GM12891 (cell line): Measurements from ENCODE around the gene PPP1R1B.

Experiments used
- POLR2A ChIP-seq: IDR thresholded peaks from 2 replicates; pipeline ENCODE4 v1.6.1; 2011; ENCODE audit warnings: low read depth, low read length, control low read depth
- POLR2AphosphoS5 ChIP-seq: IDR thresholded peaks from 2 replicates; pipeline ENCODE4 v1.6.1; 2011; ENCODE audit warnings: low read depth, low read length, control low read depth

DNA sequence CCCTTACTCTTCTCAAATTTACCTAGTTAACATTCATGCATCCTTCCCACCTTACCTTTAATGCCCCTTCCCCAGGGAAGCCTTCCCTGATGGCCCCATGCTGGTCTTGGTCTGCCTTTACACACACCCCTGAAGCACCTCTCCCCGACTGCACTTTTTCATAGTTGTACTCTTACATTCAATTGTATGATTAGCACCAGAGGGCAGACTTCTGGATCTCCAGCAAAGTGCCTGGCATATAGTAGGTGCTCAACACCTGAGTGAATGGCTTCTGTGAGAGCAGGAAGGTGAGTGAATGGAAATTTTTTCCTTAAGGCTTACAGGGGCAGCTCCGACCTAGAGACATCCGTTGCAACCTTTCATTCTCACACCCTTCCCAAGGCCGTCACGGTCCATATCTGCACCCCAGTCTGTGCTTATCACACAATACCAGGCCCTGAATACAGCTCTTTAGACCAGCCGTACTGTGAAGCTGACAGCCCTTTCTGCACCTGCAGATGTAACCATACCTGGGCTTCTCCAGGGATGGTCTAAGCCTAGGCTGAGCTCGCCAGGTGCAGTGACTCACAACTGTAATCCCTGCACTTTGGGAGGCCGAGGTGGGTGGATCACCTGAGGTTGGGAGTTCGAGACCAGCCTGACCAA lies 56.7 kb downstream of the PPP1R1B start:
- no peak for TF ChIP-seq POLR2A
- no peak for TF ChIP-seq POLR2AphosphoS5
